Ovary (tissue), 9 donors: ENCODE measurements around the gene ZNF311. TPM values are rescaled to one million over a fixed set of nuclear protein-coding genes. Genes with fewer than 3 reads are reported as not detected.

ENCODE experiments used
- DNase-seq, 5 donors: peaks; one replicate each; pipeline ENCODE4 v3.0.0-alpha.2; 2019 to 2020
- H3K27ac ChIP-seq, 2 donors: fragments of 200-600 bp; one replicate each; pipeline versions ENCODE4 v1.5.1 to v1.8.0; 2019 to 2022
- H3K27me3 ChIP-seq: fragments of 200-600 bp; one replicate; pipeline ENCODE4 v1.8.0; 2022
- H3K36me3 ChIP-seq: fragments of 200-600 bp; sonication (generic); one replicate; pipeline ENCODE4 v1.5.1; 2019
- H3K4me1 ChIP-seq: one replicate; pipeline ENCODE4 v1.8.1; 2013; ENCODE audit warnings: mild to moderate bottlenecking, moderate library complexity; ENCODE audit not compliant: insufficient read depth
- H3K4me3 ChIP-seq: fragments of 200-600 bp; sonication (generic); one replicate; pipeline ENCODE4 v1.5.1; 2017
- H3K9me3 ChIP-seq, 2 donors: fragments of 200-600 bp in 1 of 2; sonication (generic) in 1 of 2; one replicate each; pipeline versions ENCODE4 v1.5.1 to v1.8.1; 2013 to 2019; ENCODE audit warnings: mild to moderate bottlenecking in 1 of 2, moderate library complexity in 1 of 2
- EP300 ChIP-seq: sonication (generic); formaldehyde crosslinking; IDR thresholded peaks from one replicate; pipeline ENCODE4 v1.6.1; 2017; ENCODE audit warnings: antibody characterized with exemption
- POLR2A ChIP-seq: fragments of 450-650 bp; IDR thresholded peaks from one replicate; pipeline ENCODE4 v1.6.1; 2017; ENCODE audit warnings: antibody characterized with exemption, mild to moderate bottlenecking, moderate library complexity
- WGBS, 3 donors: extraction: QIAGEN DNeasy Blood & Tissue Kit in 1 of 3; methylation state at CpG; one replicate each; pipeline versions ENCODE4 v1.1.5 to v1.1.7; 2013 to 2017; 5-methylcytosine and 5-hydroxymethylcytosine counted together
- intact Hi-C, 4 donors: fragments of 100-400 bp; cut with DNase I; formaldehyde crosslinking; loops; one replicate each; pipeline versions ENCODE4 v1.11.0 to v1.15.1; 2022 to 2023
- polyA plus RNA-seq, 2 donors: library from polyadenylated mRNA; stranded (reverse); fragments of 200-250 nt in 1 of 2; fragments of 350-450 nt in 1 of 2; fragmentation: Illumina TruSeq in 1 of 2; extraction: RNeasy Lipid Tissue Mini Kit (QIAGEN cat#74804) in 1 of 2; gene quantifications; one replicate each; pipeline ENCODE4 v1.2.3, GENCODE V29; 2013 to 2014
- total RNA-seq, 7 donors: library from RNA; depleted of rRNA in 2 of 7; stranded (reverse); fragments of >200 nt in 2 of 7; fragmentation: NEBNext Ultra II Directional in 3 of 7; extraction: Animal tissue kit (Norgen Biotek cat#: 25700) in 3 of 7; gene quantifications; one replicate each; pipeline versions ENCODE4 v1.1.0 to v1.2.4, GENCODE V29; 2016 to 2023
- TF ChIP-seq, protein P1 (sequence below), 3 donors: fragments of 450-650 bp in 2 of 3; fragments of 200-600 bp in 1 of 3; IDR thresholded peaks; one replicate each; pipeline versions ENCODE4 v1.5.1 to v1.8.0; 2016 to 2022; ENCODE audit warnings: antibody characterized with exemption in 3 of 3, mild to moderate bottlenecking in 1 of 3
- donor health status: DM: no; HTN: no; CAD: no; lungs with moderate emphysema.
- donor health status: DM: no; HTN: no; CAD: no.
- donor health status: Bipolar disorder and iron deficiency.
- donor health status: DM: yes; HTN: yes; CAD: no.
- donor health status: DM: no; HTN: no; CAD: no.
- donor health status: DM: yes; HTN: yes; CAD: no.

Gene ZNF311
- total and polyA plus RNA-seq, 9 donors, result 0.34 to 3.3 (median 1.4) TPM

DNA sequence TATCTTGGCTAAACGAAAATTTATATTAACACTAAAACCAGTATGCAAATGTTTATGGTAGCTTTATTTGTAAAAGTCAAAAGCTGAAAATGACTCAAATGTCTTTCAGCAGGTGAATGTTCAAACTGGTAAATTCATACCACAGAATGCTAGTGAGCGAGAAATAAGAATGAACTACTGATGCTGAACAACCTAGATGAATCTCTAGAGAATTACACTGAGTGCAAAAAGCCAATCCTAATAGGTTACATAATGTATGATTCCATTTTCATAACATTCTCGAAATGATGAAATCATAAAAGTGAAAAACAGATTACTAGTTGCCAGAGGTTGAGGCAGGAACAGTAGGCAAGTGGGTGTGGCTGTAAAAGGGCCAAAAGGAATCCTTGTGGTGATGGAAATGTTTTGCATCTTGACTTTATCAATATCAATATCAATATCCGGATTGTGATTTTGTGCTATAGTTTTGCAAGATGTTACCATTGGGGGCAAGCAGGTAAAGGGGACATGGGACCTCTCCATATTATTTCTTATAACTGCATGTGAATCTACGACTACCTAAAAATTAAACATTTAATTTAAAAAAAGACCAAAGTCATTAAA, 26.1 kb downstream of the ZNF311 start:
- Histone ChIP-seq H3K27me3 (no peaks in the 10 kb centered on the region), H3K36me3 (no peaks in the 10 kb centered on the region), H3K9me3 (no peaks in the 10 kb centered on the region), H3K27ac (no peak overlapping the region), H3K4me1 (peaks cover 3% of the 10 kb centered on the region), H3K4me3 (no peak overlapping the region)
- no peak for DNase-seq
- TF ChIP-seq EP300 (no peak), POLR2A (no peak)
- TF ChIP-seq, protein P1, sequence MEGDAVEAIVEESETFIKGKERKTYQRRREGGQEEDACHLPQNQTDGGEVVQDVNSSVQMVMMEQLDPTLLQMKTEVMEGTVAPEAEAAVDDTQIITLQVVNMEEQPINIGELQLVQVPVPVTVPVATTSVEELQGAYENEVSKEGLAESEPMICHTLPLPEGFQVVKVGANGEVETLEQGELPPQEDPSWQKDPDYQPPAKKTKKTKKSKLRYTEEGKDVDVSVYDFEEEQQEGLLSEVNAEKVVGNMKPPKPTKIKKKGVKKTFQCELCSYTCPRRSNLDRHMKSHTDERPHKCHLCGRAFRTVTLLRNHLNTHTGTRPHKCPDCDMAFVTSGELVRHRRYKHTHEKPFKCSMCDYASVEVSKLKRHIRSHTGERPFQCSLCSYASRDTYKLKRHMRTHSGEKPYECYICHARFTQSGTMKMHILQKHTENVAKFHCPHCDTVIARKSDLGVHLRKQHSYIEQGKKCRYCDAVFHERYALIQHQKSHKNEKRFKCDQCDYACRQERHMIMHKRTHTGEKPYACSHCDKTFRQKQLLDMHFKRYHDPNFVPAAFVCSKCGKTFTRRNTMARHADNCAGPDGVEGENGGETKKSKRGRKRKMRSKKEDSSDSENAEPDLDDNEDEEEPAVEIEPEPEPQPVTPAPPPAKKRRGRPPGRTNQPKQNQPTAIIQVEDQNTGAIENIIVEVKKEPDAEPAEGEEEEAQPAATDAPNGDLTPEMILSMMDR (IDR thresholded peaks at IDR 0.05), result no peak
- intact Hi-C loops, result no loop called here
- 82 to 91% (median 82%) methylated on average over 5 of the region's 5 CpGs for WGBS, 3 donors

DNA sequence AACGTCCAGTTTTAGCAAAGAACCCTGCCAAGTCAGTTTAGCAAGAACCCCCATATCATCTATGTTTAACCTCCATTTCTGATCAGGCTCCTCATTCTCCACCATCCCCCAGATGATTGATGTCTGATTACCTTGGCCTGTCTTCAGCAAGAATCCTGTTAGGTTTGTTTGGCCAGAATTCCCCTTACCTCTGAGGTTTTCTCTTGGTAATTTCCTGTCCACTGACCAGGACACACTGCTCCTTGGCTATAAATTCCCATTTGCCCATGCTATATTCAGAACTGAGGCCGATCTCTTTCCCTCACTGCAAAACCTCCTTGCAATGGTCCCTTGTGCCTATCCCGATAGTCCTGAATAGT, 27.0 kb downstream of the ZNF311 start:
- no peak for DNase-seq
- no peak overlapping the region for H3K27ac ChIP-seq
- no peak overlapping the region for H3K4me3 ChIP-seq
- 89 to 94% (median 92%) methylated on average over 3 of the region's 3 CpGs for WGBS, 3 donors
- H3K4me1 ChIP-seq, result peaks cover 3% of the 10 kb centered on the region
- no peaks in the 10 kb centered on the region for H3K36me3 ChIP-seq
- TF ChIP-seq, protein P1 (IDR thresholded peaks at IDR 0.05), result no peak
- TF ChIP-seq POLR2A (no peak), EP300 (no peak)
- no peaks in the 10 kb centered on the region for H3K27me3 ChIP-seq
- intact Hi-C loops, result no loop called here
- H3K9me3 ChIP-seq, result no peaks in the 10 kb centered on the region

- WGBS, 3 donors, result 20 to 29% (median 28%) methylated on average over 51 of the region's 51 CpGs
- DNase-seq, result no peak
- Histone ChIP-seq H3K4me3 (no peak overlapping the region), H3K4me1 (peaks cover 3% of the 10 kb centered on the region), H3K9me3 (no peaks in the 10 kb centered on the region), H3K27me3 (no peaks in the 10 kb centered on the region), H3K36me3 (no peaks in the 10 kb centered on the region), H3K27ac (no peak overlapping the region)
- TF ChIP-seq, protein P1 (IDR thresholded peaks at IDR 0.05), result no peak
- TF ChIP-seq POLR2A, result no peak
- intact Hi-C loops, result no loop called here
Measured at GRCh38 chr6:28977341-28978132, 27.6 kb downstream of the ZNF311 start.

GRCh38 chr6:28976677-28977076, 28.4 kb downstream of the ZNF311 start:
- Histone ChIP-seq H3K27ac (no peak overlapping the region), H3K36me3 (no peaks in the 10 kb centered on the region), H3K9me3 (no peaks in the 10 kb centered on the region), H3K4me3 (no peak overlapping the region), H3K4me1 (peaks cover 3% of the 10 kb centered on the region), H3K27me3 (no peaks in the 10 kb centered on the region)
- 78 to 91% (median 84%) methylated on average over 3 of the region's 3 CpGs for WGBS, 3 donors
- intact Hi-C loops, result no loop called here
- no peak for DNase-seq
- TF ChIP-seq, protein P1 (IDR thresholded peaks at IDR 0.05), result no peak
- TF ChIP-seq EP300, result no peak
- TF ChIP-seq POLR2A, result no peak
